HUES64 (cell line): ENCODE measurements around the gene CLN3.

Experiments
- H3K27ac ChIP-seq: 2 replicates; pipeline ENCODE4 v1.7.0; 2013; ENCODE audit warnings: low read depth, low read length, inconsistent platforms
- H3K27me3 ChIP-seq: 2 replicates; pipeline ENCODE4 v1.6.1; 2013; ENCODE audit warnings: mild to moderate bottlenecking, low read length; ENCODE audit not compliant: insufficient read depth
- H3K36me3 ChIP-seq: 2 replicates; pipeline ENCODE4 v1.6.1; 2013; ENCODE audit warnings: mild to moderate bottlenecking, low read length; ENCODE audit not compliant: insufficient read depth
- H3K4me1 ChIP-seq: 2 replicates; pipeline ENCODE4 v1.6.1; 2013; ENCODE audit warnings: mild to moderate bottlenecking, low read length, moderate library complexity; ENCODE audit not compliant: insufficient read depth
- H3K4me3 ChIP-seq: 2 replicates; pipeline ENCODE4 v1.5.1; 2013; ENCODE audit warnings: mild to moderate bottlenecking, low read length, moderate library complexity
- H3K9ac ChIP-seq: 2 replicates; pipeline ENCODE4 v1.6.1; 2013; ENCODE audit warnings: mild to moderate bottlenecking, low read depth, low read length
- H3K9me3 ChIP-seq: 2 replicates; pipeline ENCODE4 v1.6.1; 2013; ENCODE audit warnings: low read depth, low read length; ENCODE audit not compliant: insufficient read depth
- WGBS: fragments of 150-250, 120-280 bp; methylation state at CpG from one replicate; pipeline ENCODE4 v1.1.7; 2013; ENCODE audit warnings: missing lambda C conversion rate; 5-methylcytosine and 5-hydroxymethylcytosine counted together

The CLN3 gene

DNA sequence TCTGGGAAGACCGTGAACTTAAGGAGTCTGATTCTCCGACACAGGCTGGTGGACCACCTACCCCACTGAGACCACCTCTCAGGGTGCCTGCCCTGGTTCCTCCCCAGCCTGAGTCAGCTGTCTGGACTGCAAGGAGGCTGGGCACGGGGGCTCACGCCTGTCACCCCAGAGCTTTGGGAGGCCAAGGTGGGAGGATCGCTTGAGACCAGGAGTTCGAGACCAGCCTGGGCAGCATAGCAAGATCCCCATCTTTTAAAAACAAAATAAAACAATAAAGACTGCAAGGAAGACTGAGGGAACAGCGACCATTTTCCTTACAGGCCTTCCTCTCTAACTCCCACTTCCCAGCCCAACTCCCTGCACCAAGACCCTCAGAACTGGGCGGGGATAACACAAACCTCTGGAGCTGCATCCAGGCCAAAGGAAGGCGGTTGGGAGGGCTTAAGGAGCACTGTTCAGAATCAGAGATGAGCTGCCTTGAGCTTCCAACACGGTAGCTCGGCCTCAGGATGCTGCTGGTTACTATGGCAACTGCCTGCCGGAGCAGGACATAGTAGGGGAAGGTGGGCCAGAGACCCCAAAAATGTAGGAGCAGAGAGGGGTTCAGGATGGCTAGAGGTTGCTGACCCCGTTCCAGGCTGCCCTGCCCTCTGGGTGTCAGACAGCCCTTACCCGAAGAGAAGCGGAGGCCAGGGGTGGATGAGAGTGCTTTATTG, 7.0 kb upstream of the CLN3 start:
- H3K9ac ChIP-seq, result no peak overlapping the region
- WGBS, result 90% methylated on average over 15 of the region's 15 CpGs
- H3K9me3 ChIP-seq, result no peaks in the 10 kb centered on the region
- H3K4me1 ChIP-seq, result no peaks in the 10 kb centered on the region
- H3K4me3 ChIP-seq, result no peak overlapping the region
- no peak overlapping the region for H3K27ac ChIP-seq
- no peaks in the 10 kb centered on the region for H3K36me3 ChIP-seq
- peaks cover 3% of the 10 kb centered on the region; the same call in 1 of the 2 replicates for H3K27me3 ChIP-seq

DNA sequence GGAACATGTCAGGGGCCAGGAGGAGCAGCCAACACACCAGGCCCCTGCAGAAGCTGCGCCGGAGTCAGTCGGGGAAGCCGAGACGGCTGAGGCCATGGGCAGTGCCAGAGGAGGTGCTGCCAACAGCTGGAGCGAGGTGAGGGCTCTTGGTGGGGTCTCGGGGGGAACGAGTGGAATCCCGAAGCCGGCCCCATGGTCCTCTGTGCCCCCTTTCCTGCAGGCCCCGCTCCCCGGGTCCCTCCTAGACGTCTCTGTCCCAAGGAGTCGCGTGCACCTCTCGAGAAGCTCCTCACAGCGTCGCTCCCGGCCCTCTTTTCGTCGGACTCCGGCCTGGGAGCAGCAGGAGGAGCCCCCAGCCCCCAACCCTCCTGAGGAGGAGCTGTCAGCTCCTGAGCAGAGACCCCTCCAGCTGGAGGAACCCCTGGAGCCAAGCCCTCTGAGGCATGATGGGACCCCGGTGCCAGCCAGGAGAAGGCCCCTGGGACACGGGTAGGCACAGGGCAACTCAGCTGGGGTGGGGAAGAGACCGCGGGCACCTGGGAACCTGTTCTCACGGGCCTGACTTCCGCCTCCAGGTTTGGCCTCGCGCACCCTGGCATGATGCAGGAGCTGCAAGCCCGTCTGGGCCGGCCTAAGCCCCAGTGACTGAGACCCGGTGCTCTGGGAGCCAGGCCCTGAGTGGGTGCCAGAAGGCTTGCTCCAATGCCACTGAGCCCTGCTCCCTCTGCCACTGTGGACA, 6.2 kb upstream of the CLN3 start:
- no peaks in the 10 kb centered on the region for H3K4me1 ChIP-seq
- no peaks in the 10 kb centered on the region for H3K9me3 ChIP-seq
- peaks cover 3% of the 10 kb centered on the region; the same call in 1 of the 2 replicates for H3K27me3 ChIP-seq
- no peak overlapping the region for H3K9ac ChIP-seq
- H3K36me3 ChIP-seq, result no peaks in the 10 kb centered on the region
- H3K4me3 ChIP-seq, result no peak overlapping the region
- WGBS, result 92% methylated on average over 33 of the region's 33 CpGs
- no peak overlapping the region for H3K27ac ChIP-seq

DNA sequence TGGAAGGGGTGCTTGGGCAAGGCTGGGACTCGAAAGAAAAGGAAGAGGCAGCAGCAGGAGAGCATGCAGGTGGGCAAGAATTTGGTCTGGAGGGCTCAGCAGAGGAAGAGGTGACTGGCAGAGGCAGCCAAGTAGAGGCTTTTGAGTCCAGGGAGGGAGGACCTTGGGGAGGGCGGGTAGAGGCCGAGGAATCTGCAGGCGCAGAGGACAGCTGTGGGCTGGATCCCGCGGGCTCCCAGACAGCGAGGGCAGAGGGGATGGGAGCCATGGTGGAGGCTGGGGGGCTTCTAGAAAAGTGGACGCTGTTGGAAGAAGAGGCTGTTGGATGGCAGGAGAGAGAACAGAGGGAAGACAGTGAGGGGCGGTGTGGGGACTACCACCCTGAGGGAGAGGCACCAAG, 5.5 kb upstream of the CLN3 start:
- Histone ChIP-seq H3K9ac (no peak overlapping the region), H3K27ac (no peak overlapping the region), H3K9me3 (no peaks in the 10 kb centered on the region), H3K4me1 (no peaks in the 10 kb centered on the region), H3K4me3 (no peak overlapping the region), H3K36me3 (no peaks in the 10 kb centered on the region), H3K27me3 (peaks cover 3% of the 10 kb centered on the region; the same call in 1 of the 2 replicates)
- 90% methylated on average over 9 of the region's 9 CpGs for WGBS

DNA sequence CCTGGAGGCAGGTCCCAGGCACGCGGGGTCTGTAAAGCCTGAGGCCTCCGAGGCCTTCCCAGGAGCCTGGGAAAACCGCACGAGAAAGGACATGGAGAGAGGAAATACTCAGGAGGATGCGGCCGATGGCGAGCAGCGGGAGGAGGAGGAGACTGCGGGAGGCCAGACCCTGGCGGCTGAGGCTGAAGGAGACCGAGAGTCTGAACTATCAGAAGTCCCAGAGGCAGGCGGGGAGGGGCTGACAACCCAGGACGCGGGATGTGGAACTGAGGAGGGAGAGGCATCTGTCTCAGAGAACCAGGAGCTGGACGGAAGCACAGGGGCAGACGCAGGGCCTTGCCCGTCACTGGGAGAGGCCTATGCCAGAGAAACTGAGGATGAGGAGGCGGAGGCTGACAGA, 5.0 kb upstream of the CLN3 start:
- H3K4me1 ChIP-seq, result no peaks in the 10 kb centered on the region
- peaks cover 3% of the 10 kb centered on the region; the same call in 1 of the 2 replicates for H3K27me3 ChIP-seq
- no peak overlapping the region for H3K27ac ChIP-seq
- no peaks in the 10 kb centered on the region for H3K36me3 ChIP-seq
- no peaks in the 10 kb centered on the region for H3K9me3 ChIP-seq
- H3K4me3 ChIP-seq, result no peak overlapping the region
- whole genome bisulfite sequencing, result 87% methylated on average over 19 of the region's 19 CpGs
- H3K9ac ChIP-seq, result no peak overlapping the region

DNA sequence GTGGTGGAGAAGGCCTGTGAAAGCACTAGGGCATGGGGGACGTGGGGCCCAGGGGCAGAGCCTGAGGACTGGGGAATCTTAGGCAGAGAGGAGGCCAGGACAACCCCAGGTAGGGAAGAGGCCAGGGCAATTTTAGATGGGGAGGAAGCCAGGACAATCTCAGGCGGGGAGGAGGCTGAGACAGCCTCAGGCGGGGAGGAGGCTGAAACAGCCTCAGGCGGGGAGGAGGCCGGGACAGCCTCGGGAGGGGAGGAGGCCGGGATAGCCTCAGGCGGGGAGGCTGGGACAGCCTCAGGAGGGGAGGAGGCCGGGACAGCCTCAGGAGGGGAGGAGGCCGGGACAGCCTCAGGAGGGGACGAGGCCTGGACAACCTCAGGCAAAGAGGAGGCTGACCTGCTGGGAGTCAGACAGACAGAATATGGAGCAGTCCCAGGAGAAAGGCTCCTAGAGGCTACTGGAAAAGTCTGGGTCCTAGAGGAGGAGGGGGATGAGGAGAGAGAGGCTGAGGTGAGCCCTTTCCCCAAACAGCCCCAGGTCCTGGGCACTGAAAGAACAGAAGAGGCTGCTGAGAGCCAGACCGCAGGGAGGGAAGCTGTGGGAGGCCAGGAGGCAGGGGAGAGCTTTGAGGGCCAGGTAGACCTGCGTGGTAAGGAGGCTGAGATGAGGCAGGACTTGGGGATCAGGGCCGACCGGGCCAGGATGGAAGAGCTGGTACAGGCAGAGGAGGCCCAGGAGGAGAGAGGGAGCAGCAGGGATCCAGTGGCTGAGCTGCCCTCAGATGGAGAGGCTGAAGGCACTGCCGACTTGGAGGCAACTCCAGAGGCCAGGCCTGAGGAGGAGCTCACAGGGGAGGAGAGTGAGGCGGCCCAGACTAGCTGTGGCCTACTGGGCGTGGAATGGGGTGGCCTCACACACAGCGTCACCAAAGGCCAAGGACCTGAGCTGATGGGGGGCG, 4.2 kb upstream of the CLN3 start:
- H3K4me3 ChIP-seq, result no peak overlapping the region
- no peak overlapping the region for H3K27ac ChIP-seq
- peaks cover 3% of the 10 kb centered on the region; the same call in 1 of the 2 replicates for H3K27me3 ChIP-seq
- peaks cover 2% of the 10 kb centered on the region; the same call in 1 of the 2 replicates for H3K4me1 ChIP-seq
- H3K9me3 ChIP-seq, result no peaks in the 10 kb centered on the region
- 87% methylated on average over 20 of the region's 20 CpGs for WGBS
- H3K9ac ChIP-seq, result no peak overlapping the region
- H3K36me3 ChIP-seq, result no peaks in the 10 kb centered on the region

DNA sequence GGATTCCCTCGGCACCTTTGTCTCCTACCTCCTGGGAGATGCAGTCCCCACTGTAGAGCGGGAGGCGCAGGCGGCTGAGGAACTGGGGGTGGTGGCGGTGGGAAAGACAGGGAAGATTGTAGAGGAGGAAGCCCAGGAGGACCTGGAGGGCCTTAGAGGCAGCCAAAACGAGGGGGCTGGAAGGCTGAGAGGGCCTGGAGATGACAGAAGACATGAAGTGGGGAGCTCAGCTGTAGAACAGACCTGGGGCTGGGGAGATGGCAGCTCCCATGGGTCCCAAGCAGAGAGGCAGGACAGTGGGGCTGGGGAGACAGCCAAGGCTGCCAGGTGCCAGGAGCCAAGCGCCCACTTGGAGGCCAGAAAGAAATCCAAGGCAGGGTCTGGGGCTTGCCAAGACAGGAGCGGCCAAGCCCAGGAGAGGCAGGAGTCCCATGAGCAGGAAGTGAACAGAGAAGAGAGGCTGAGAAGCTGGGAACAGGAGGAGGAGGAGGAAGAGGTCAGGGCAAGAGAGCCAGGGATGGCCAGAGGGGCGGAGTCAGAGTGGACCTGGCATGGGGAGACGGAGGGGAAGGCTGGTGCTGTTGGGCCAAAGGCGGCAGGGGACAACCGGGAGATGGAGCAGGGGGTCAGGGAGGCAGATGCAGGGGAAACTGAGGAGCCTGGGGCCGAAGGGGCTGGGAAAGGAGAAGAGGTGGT, 3.4 kb upstream of the CLN3 start:
- peaks cover 3% of the 10 kb centered on the region; the same call in 1 of the 2 replicates for H3K27me3 ChIP-seq
- H3K4me1 ChIP-seq, result peaks cover 3% of the 10 kb centered on the region; the same call in 1 of the 2 replicates
- H3K36me3 ChIP-seq, result no peaks in the 10 kb centered on the region
- H3K4me3 ChIP-seq, result no peak overlapping the region
- WGBS, result 87% methylated on average over 12 of the region's 13 CpGs
- H3K27ac ChIP-seq, result no peak overlapping the region
- no peak overlapping the region for H3K9ac ChIP-seq
- H3K9me3 ChIP-seq, result no peaks in the 10 kb centered on the region

DNA sequence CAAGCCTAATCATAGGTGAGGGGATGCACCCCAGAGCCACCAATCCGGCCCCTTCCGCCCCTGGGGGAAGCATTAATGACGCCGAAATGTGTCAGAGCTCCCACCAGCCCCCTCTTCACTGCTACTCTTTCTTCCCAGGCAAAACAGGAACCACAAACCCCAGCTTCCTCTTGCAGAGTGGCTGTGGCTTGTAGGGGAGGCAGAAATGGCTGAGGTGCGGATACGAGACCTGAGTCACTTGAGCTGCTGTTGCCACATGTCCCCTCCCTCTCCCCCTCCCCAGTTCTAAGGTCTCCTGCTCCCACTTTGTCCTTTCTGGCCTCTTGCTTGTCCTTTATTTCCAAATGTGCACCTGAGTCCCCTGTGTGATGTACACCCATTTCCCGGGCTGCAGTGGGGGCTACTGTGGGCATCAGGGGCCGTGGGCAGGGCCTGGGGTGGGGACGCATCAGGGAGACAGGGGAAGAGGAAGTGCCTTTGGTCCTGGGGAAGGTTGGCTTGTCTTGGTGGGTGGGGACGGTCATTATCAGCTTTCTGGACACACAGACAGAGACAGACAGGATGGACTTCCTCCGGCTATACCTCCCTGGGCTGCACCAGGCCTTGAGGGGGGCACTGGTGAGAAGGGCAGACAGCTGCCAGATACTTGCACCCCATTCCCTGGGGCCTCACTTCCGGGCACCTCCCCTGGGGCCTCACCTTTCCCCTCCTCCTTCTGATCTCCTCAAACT, 2.4 kb upstream of the CLN3 start, which contains the start of gene APOBR:
Gene APOBR, plus strand, starts transcription at position 523 of the 731 bp plus-strand sequence. Its CDS starts 39 bp downstream, at position 562.
- Histone ChIP-seq H3K4me1 (peaks cover 3% of the 10 kb centered on the region; the same call in 1 of the 2 replicates), H3K36me3 (0 out of 2 replicates have a peak, but pooled peaks cover under 1% of the 10 kb centered on the region), H3K4me3 (no peak within 1 kb of the TSS), H3K27ac (no peak within 1 kb of the TSS), H3K9ac (no peak within 1 kb of the TSS), H3K27me3 (peaks cover 3% of the 10 kb centered on the region; the same call in 1 of the 2 replicates), H3K9me3 (no peaks in the 10 kb centered on the region)
- 86% methylated on average over 12 of the region's 12 CpGs for WGBS

DNA sequence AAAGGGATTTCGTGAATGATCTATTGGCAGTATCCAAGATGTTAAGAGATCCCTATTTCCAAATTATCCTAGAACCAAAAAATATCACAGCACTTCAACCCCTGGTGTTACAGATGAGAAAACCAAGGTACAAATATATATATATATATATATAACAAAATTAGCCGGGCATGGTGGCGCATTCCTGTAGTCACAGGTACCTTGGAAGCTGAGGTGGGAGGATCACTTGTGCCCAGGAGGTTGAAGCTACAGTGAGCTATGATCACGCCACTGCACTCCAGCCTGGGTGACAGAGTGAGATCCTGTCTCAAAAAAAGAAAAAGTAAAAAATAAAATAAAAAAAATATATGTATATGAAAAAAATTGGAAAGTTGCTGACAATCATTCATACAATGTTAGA, 637 bp upstream of the CLN3 start:
- Histone ChIP-seq H3K4me1 (peaks cover 3% of the 10 kb centered on the region; the same call in 1 of the 2 replicates), H3K4me3 (peak overlapping the region; percentile 95), H3K27ac (no peak overlapping the region), H3K9me3 (no peaks in the 10 kb centered on the region), H3K9ac (peak overlapping the region; percentile 98), H3K36me3 (peaks cover 5% of the 10 kb centered on the region; the same call in 1 of the 2 replicates), H3K27me3 (peaks cover 3% of the 10 kb centered on the region; the same call in 1 of the 2 replicates)
- 73% methylated on average over 3 of the region's 4 CpGs for WGBS

DNA sequence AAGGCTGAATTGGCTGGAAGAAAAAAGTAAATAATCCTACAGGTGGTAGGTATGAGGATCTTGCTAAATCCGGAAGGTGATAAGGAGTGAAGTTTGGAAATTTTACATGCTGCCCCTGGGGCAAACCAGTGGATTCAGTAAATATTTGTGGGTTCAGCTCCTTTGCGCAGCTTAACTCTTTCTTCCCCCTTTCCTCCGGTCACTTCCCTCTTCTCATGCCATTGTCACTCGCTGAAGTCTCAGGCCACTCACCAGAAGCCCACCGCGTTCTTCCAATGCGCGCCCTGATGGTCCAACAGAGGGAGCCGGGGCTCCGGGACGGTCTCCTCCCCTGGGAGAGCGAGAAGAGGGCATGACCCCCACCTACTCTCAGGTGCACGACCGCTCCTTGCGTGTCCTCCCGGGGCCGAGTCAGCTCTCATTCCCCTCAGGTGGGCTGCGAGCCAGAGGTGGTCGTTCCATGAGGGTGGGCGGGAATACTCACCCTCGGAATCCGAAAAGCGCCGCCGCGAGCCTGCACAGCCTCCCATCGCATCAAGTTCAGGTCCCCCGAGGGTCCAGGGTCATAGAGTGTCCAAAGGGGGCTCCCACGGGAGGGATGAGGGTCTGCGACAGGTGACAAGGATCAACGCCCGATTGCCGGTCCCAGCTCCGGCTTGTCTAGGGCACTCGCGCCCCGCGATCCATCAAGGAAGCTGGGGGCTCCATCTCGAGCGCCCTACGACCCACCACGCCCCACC, 474 bp downstream of the CLN3 start:
- Histone ChIP-seq H3K27me3 (peaks cover 3% of the 10 kb centered on the region; the same call in 1 of the 2 replicates), H3K9ac (peak overlapping the region; percentile 98), H3K4me1 (peaks cover 3% of the 10 kb centered on the region; the same call in 1 of the 2 replicates), H3K4me3 (peak overlapping the region; percentile 95), H3K36me3 (peaks cover 5% of the 10 kb centered on the region; the same call in 1 of the 2 replicates), H3K9me3 (no peaks in the 10 kb centered on the region), H3K27ac (no peak overlapping the region)
- under 1% methylated on average over 42 of the region's 42 CpGs for WGBS
